Peyer's patch (tissue), 4 donors: ENCODE measurements around the gene RGS3.

Experiments
- POLR2A ChIP-seq, 2 donors: fragments of 450-650 bp; IDR thresholded peaks; one replicate each; pipeline ENCODE4 v1.5.1; 2017; ENCODE audit warnings: antibody characterized with exemption in 2 of 2, mild to moderate bottlenecking in 2 of 2, moderate library complexity in 2 of 2
- TF ChIP-seq, protein P1 (sequence below), 6 experiments: fragments of 450-650 bp in 4 of 6; fragments of 200-600 bp in 2 of 6; sonication (generic) in 1 of 6; IDR thresholded peaks; one replicate each; pipeline ENCODE4 v1.5.1; 2017 to 2019; ENCODE audit warnings: antibody characterized with exemption in 6 of 6, mild to moderate bottlenecking in 3 of 6, moderate library complexity in 1 of 6

- TF ChIP-seq, protein P1, sequence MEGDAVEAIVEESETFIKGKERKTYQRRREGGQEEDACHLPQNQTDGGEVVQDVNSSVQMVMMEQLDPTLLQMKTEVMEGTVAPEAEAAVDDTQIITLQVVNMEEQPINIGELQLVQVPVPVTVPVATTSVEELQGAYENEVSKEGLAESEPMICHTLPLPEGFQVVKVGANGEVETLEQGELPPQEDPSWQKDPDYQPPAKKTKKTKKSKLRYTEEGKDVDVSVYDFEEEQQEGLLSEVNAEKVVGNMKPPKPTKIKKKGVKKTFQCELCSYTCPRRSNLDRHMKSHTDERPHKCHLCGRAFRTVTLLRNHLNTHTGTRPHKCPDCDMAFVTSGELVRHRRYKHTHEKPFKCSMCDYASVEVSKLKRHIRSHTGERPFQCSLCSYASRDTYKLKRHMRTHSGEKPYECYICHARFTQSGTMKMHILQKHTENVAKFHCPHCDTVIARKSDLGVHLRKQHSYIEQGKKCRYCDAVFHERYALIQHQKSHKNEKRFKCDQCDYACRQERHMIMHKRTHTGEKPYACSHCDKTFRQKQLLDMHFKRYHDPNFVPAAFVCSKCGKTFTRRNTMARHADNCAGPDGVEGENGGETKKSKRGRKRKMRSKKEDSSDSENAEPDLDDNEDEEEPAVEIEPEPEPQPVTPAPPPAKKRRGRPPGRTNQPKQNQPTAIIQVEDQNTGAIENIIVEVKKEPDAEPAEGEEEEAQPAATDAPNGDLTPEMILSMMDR (IDR thresholded peaks at IDR 0.05): no peak
- no peak for TF ChIP-seq POLR2A (IDR thresholded peaks at IDR 0.05)
Observed at GRCh38 chr9:113475992-113476391, 12.5 kb downstream of the RGS3 start.
